Measurements from ENCODE around the gene TSHR. TPM values are rescaled to one million over a fixed set of nuclear protein-coding genes. Genes with fewer than 3 reads are reported as not detected.

Gene TSHR
- total RNA-seq, 1 donor from 2014 or later: not detected

DNA sequence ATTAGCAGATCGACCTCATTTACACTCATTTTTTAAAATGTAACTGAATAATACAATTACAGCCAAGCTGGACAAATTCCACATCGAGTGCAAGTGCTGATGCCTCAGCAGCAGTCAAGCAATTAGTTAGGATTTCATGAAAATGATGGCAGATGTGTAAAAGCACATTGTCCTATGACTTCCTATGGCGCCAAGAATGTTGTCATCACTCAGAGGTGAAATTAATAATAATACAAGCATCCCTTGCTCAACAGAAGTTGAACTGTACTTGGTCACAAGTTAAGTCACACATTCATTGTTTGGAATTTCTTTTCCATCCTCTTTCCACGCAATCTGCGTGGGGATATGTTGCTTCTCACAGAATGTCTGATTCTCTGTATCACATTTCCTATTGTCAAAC lies 148.0 kb downstream of the TSHR start:
- H3K36me3 ChIP-seq (ENCODE audit: insufficient read depth, low read length): no peaks in the 10 kb centered on the region
- no peaks in the 10 kb centered on the region for H3K27me3 ChIP-seq (ENCODE audit: insufficient read depth, low read length)
- H3K4me3 ChIP-seq (ENCODE audit: insufficient read depth, low read depth, low read length): no peak overlapping the region
- Mint-ChIP-seq H3K9me3 (ENCODE audit: unreplicated experiment) (no peaks in the 10 kb centered on the region), H3K4me1 (ENCODE audit: low read depth, unreplicated experiment) (no peaks in the 10 kb centered on the region), H3K27ac (ENCODE audit: unreplicated experiment) (no peak overlapping the region), H3K27me3 (ENCODE audit: low read depth, unreplicated experiment) (no peaks in the 10 kb centered on the region), H3K4me3 (ENCODE audit: unreplicated experiment) (no peak overlapping the region), H3K36me3 (ENCODE audit: low read depth, unreplicated experiment) (no peaks in the 10 kb centered on the region)
- no peak overlapping the region for H2AFZ ChIP-seq (ENCODE audit: low read depth, low read length)
- no peak overlapping the region for H3K4me2 ChIP-seq (ENCODE audit: low read length)
- no peak overlapping the region for H3K27ac ChIP-seq (ENCODE audit: low read depth, low read length)
- no peak overlapping the region for H3K9ac ChIP-seq (ENCODE audit: low read length)
- H3K79me2 ChIP-seq (ENCODE audit: insufficient read depth, low read length): no peaks in the 10 kb centered on the region
- no peak for DNase-seq (ENCODE audit: low read depth)
- TF ChIP-seq, protein P1, sequence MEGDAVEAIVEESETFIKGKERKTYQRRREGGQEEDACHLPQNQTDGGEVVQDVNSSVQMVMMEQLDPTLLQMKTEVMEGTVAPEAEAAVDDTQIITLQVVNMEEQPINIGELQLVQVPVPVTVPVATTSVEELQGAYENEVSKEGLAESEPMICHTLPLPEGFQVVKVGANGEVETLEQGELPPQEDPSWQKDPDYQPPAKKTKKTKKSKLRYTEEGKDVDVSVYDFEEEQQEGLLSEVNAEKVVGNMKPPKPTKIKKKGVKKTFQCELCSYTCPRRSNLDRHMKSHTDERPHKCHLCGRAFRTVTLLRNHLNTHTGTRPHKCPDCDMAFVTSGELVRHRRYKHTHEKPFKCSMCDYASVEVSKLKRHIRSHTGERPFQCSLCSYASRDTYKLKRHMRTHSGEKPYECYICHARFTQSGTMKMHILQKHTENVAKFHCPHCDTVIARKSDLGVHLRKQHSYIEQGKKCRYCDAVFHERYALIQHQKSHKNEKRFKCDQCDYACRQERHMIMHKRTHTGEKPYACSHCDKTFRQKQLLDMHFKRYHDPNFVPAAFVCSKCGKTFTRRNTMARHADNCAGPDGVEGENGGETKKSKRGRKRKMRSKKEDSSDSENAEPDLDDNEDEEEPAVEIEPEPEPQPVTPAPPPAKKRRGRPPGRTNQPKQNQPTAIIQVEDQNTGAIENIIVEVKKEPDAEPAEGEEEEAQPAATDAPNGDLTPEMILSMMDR (IDR thresholded peaks at IDR 0.05; ENCODE audit: insufficient read depth, low read depth, low read length): no peak
- TF ChIP-seq EZH2 (IDR thresholded peaks at IDR 0.05; ENCODE audit: insufficient read depth, low read length): no peak
- H4K20me1 ChIP-seq (ENCODE audit: insufficient read depth, low read length): no peaks in the 10 kb centered on the region
- FAIRE-seq: no peak
- no peaks in the 10 kb centered on the region for H3K9me3 ChIP-seq (ENCODE audit: insufficient read depth, low read depth, low read length)
- H3K4me1 ChIP-seq (ENCODE audit: insufficient read depth, low read length): no peaks in the 10 kb centered on the region

DNA sequence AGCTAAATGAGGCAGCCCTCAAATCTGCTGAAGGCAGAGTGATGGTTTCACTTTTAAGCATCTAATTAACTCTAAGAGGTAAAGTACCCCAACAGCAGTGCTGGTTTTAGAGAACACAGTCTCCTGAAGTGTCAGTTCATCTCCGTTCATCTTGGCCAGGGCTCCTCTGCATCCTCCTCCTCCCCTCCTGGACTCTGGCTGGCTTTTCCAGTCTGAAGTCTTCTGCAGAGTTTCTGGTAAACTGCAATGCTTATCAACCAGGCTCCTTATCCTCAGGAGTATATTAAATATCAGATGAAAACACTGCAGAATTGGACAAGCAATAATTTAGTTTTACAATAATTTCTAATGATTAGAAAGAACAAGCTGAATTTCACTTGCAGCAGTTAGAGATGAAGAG lies 150.0 kb downstream of the TSHR start:
- no peaks in the 10 kb centered on the region for H3K27me3 Mint-ChIP-seq (ENCODE audit: low read depth, unreplicated experiment)
- H3K79me2 ChIP-seq (ENCODE audit: insufficient read depth, low read length): no peaks in the 10 kb centered on the region
- H3K4me2 ChIP-seq (ENCODE audit: low read length): no peak overlapping the region
- H3K27ac ChIP-seq (ENCODE audit: low read depth, low read length): no peak overlapping the region
- TF ChIP-seq EZH2 (IDR thresholded peaks at IDR 0.05; ENCODE audit: insufficient read depth, low read length): no peak
- TF ChIP-seq, protein P1 (IDR thresholded peaks at IDR 0.05; ENCODE audit: insufficient read depth, low read depth, low read length): no peak
- H3K4me3 Mint-ChIP-seq (ENCODE audit: unreplicated experiment): no peak overlapping the region
- FAIRE-seq (no peak), DNase-seq (ENCODE audit: low read depth) (no peak)
- no peaks in the 10 kb centered on the region for H4K20me1 ChIP-seq (ENCODE audit: insufficient read depth, low read length)
- H3K4me3 ChIP-seq (ENCODE audit: insufficient read depth, low read depth, low read length): no peak overlapping the region
- H3K4me1 ChIP-seq (ENCODE audit: insufficient read depth, low read length): no peaks in the 10 kb centered on the region
- no peaks in the 10 kb centered on the region for H3K36me3 ChIP-seq (ENCODE audit: insufficient read depth, low read length)
- H3K36me3 Mint-ChIP-seq (ENCODE audit: low read depth, unreplicated experiment): no peaks in the 10 kb centered on the region
- no peaks in the 10 kb centered on the region for H3K4me1 Mint-ChIP-seq (ENCODE audit: low read depth, unreplicated experiment)
- H3K9me3 Mint-ChIP-seq (ENCODE audit: unreplicated experiment): no peaks in the 10 kb centered on the region
- H3K9me3 ChIP-seq (ENCODE audit: insufficient read depth, low read depth, low read length): no peaks in the 10 kb centered on the region
- no peak overlapping the region for H3K9ac ChIP-seq (ENCODE audit: low read length)
- no peak overlapping the region for H3K27ac Mint-ChIP-seq (ENCODE audit: unreplicated experiment)
- no peaks in the 10 kb centered on the region for H3K27me3 ChIP-seq (ENCODE audit: insufficient read depth, low read length)
- H2AFZ ChIP-seq (ENCODE audit: low read depth, low read length): no peak overlapping the region

DNA sequence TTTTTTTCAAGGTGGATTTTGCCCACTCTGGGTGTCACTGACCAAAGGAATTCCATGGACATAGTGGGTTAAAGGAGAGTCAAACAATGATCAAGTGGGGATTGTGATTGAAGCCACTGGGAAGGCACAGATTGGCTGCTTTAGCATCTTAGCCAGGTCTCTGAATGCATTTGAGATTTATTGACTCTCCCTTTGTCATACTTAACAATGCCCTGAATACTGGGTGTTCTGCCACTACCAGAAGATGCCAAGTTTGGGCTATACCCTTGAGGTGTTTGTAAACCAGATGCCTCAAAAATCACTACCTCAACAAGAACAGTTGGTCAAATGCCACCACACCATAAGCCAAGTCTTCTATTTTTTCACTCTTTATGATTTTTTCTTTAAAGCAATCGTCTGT lies 150.5 kb downstream of the TSHR start:
- FAIRE-seq (no peak), DNase-seq (ENCODE audit: low read depth) (no peak)
- no peak overlapping the region for H3K9ac ChIP-seq (ENCODE audit: low read length)
- H3K4me1 ChIP-seq (ENCODE audit: insufficient read depth, low read length): no peaks in the 10 kb centered on the region
- Mint-ChIP-seq H3K27me3 (ENCODE audit: low read depth, unreplicated experiment) (no peaks in the 10 kb centered on the region), H3K4me1 (ENCODE audit: low read depth, unreplicated experiment) (no peaks in the 10 kb centered on the region), H3K4me3 (ENCODE audit: unreplicated experiment) (no peak overlapping the region), H3K36me3 (ENCODE audit: low read depth, unreplicated experiment) (no peaks in the 10 kb centered on the region), H3K9me3 (ENCODE audit: unreplicated experiment) (no peaks in the 10 kb centered on the region), H3K27ac (ENCODE audit: unreplicated experiment) (no peak overlapping the region)
- no peak for TF ChIP-seq EZH2 (IDR thresholded peaks at IDR 0.05; ENCODE audit: insufficient read depth, low read length)
- TF ChIP-seq, protein P1 (IDR thresholded peaks at IDR 0.05; ENCODE audit: insufficient read depth, low read depth, low read length): no peak
- H4K20me1 ChIP-seq (ENCODE audit: insufficient read depth, low read length): no peaks in the 10 kb centered on the region
- H3K4me3 ChIP-seq (ENCODE audit: insufficient read depth, low read depth, low read length): no peak overlapping the region
- H3K27me3 ChIP-seq (ENCODE audit: insufficient read depth, low read length): no peaks in the 10 kb centered on the region
- no peak overlapping the region for H3K27ac ChIP-seq (ENCODE audit: low read depth, low read length)
- H3K9me3 ChIP-seq (ENCODE audit: insufficient read depth, low read depth, low read length): no peaks in the 10 kb centered on the region
- no peak overlapping the region for H2AFZ ChIP-seq (ENCODE audit: low read depth, low read length)
- H3K79me2 ChIP-seq (ENCODE audit: insufficient read depth, low read length): no peaks in the 10 kb centered on the region
- no peaks in the 10 kb centered on the region for H3K36me3 ChIP-seq (ENCODE audit: insufficient read depth, low read length)
- H3K4me2 ChIP-seq (ENCODE audit: low read length): no peak overlapping the region

Data from astrocyte (in vitro differentiated cells and primary cell).